IPS-20b (cell line): ENCODE data around the gene OR10G8.

ENCODE experiments used
- H3K27ac ChIP-seq: one replicate; pipeline ENCODE4 v1.5.1; 2013; ENCODE audit warnings: low read length
- H3K27me3 ChIP-seq: 2 replicates; pipeline ENCODE4 v1.6.1; 2013; ENCODE audit warnings: mild to moderate bottlenecking, low read length, inconsistent platforms; ENCODE audit not compliant: insufficient read depth
- H3K36me3 ChIP-seq: 2 replicates; pipeline ENCODE4 v1.6.1; 2013; ENCODE audit warnings: low read depth, mild to moderate bottlenecking, inconsistent platforms, low read length, moderate library complexity; ENCODE audit not compliant: insufficient read depth
- H3K4me1 ChIP-seq: 2 replicates; pipeline ENCODE4 v1.6.1; 2013; ENCODE audit warnings: mild to moderate bottlenecking, control low read depth, inconsistent platforms, low read length, moderate library complexity; ENCODE audit not compliant: insufficient read depth
- H3K4me3 ChIP-seq: 2 replicates; pipeline ENCODE4 v1.5.1; 2013; ENCODE audit warnings: mild to moderate bottlenecking, low read length, inconsistent platforms
- H3K9ac ChIP-seq: 2 replicates; pipeline ENCODE4 v1.6.1; 2013; ENCODE audit warnings: low read depth, mild to moderate bottlenecking, inconsistent platforms, low read length, moderate library complexity
- H3K9me3 ChIP-seq: 2 replicates; pipeline ENCODE4 v1.6.1; 2013; ENCODE audit warnings: mild to moderate bottlenecking, low read depth, low read length, inconsistent platforms; ENCODE audit not compliant: insufficient read depth

Gene OR10G8

DNA sequence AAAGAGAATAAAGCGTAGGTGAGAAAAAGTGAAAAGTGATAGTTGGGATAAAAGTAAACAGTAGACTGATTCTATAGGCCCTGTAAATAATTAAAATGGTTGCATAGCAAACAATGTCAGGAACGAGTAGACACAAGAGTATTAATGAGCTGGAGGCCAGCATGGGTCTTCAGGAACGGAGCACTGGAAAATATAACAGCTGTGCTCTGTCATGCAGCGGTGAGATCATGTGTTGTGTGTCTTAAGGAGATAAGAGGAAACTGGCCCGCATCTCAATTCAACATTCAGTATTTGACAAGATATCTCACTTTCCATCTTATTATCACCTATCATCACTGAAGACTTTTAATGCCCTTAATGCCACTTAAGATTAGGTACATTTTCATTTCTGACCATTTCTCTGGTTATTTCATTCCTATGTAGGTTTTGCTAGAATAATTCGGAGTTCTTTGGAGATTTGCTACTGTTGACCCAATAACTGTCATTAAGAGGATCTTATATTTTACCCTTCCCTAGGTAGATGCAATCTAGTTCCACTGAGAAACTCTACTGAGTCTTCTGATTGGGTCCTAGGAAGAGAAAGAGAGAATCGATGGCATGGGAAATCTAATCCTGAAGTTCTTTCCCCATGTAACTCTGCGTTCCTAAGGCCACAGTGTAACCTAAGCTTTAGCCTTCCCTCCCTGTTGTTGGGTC is 53.2 kb downstream of the OR10G8 start:
- Histone ChIP-seq H3K9ac (no peak overlapping the region), H3K36me3 (no peaks in the 10 kb centered on the region), H3K4me3 (no peak overlapping the region)

More for the DNA sequence above, 53.2 kb downstream of the OR10G8 start:
- peaks cover 8% of the 10 kb centered on the region for H3K4me1 ChIP-seq
- H3K27ac ChIP-seq: no peak overlapping the region
- H3K9me3 ChIP-seq: no peaks in the 10 kb centered on the region
- no peaks in the 10 kb centered on the region for H3K27me3 ChIP-seq
